Measurements from ENCODE around the gene DLGAP1.

The DLGAP1 gene

DNA sequence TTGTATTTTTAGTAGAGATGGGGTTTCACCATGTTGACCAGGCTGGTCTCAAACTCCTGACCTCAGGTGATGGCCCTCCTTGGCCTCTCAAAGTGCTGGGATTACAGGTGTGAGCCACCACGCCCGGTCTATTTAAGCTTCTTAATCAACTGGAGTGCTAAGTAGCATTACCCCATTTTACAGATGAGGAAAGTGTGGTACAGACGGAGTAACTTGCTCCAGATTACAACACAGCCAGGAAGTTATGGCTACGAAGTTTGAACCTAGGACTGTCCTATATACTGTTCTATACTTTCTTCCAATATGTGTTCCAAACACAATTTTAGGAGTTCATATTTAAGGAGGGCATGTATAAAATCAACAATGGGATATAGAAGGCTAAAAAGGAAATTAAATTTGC is 807.5 kb downstream of the DLGAP1 start:
- TF ChIP-seq, protein P1, sequence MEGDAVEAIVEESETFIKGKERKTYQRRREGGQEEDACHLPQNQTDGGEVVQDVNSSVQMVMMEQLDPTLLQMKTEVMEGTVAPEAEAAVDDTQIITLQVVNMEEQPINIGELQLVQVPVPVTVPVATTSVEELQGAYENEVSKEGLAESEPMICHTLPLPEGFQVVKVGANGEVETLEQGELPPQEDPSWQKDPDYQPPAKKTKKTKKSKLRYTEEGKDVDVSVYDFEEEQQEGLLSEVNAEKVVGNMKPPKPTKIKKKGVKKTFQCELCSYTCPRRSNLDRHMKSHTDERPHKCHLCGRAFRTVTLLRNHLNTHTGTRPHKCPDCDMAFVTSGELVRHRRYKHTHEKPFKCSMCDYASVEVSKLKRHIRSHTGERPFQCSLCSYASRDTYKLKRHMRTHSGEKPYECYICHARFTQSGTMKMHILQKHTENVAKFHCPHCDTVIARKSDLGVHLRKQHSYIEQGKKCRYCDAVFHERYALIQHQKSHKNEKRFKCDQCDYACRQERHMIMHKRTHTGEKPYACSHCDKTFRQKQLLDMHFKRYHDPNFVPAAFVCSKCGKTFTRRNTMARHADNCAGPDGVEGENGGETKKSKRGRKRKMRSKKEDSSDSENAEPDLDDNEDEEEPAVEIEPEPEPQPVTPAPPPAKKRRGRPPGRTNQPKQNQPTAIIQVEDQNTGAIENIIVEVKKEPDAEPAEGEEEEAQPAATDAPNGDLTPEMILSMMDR (IDR thresholded peaks at IDR 0.05; ENCODE audit: insufficient read depth, low read depth, low read length, missing control alignments): no peak
- no peak for DNase-seq (ENCODE audit: low read depth)
- H3K4me3 ChIP-seq (ENCODE audit: low read depth, low read length): no peak overlapping the region

DNA sequence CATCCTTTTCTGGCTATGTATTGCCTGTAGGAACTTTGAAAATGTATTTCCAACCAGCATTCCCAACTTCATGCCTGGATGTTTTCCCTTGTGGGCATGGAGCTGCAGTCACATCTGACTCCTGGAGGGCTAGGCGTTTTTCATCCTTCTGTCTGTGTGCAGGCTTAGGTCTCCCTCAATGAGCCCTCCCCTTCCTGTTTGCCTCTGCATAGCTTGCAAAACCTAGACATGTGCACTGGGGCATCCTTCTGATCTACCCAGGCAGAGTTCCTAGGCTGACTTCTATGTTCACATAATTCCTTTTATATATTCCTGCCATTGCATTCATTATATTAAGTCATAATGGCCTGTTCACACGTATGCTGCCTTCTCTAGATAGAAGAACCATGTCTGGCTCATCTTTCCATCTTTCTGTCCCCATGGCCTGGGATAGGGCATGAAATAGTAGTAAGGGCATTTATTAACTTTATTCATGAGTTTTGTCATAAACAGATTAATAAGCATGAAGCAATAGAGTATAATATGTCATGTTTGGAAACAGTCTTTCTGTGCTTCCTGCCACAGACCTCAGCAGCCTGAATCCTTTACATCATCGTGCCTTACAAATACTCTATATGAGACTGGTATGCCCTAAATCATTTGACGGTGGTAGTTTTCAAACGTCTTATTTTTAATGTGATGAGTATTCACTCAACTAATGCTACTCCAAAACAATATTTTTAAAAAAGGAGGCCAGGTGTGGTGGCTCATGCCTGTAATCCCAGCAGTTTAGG is 809.5 kb downstream of the DLGAP1 start:
- no peak for DNase-seq (ENCODE audit: low read depth)
- TF ChIP-seq, protein P1 (IDR thresholded peaks at IDR 0.05; ENCODE audit: insufficient read depth, low read depth, low read length, missing control alignments): no peak
- no peak overlapping the region for H3K4me3 ChIP-seq (ENCODE audit: low read depth, low read length)

- TF ChIP-seq, protein P1 (IDR thresholded peaks at IDR 0.05; ENCODE audit: insufficient read depth, low read depth, low read length, missing control alignments): no peak
- no peak overlapping the region for H3K4me3 ChIP-seq (ENCODE audit: low read depth, low read length)
- DNase-seq (ENCODE audit: low read depth): no peak
These were observed 820.7 kb downstream of the DLGAP1 start for GRCh38 chr18:3634250-3634939.

DNA sequence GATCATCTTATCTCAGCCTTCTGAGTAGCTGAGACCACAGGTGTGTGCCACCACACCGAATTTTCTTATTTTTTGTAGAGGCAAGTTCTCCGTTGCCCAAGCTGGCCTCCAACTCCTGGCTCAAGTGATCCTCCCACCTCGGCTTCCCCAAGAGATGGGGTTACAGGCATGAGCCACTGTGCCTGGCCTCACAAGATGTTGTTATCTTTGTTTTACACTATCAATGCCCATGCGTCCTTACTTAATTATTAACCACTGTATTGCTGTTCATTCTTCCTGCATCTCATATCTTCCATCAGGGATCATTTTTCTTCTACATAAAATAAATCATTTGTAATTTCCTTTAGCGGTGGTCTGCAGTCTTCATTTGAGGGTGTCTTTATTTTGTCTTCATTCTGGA is 823.2 kb downstream of the DLGAP1 start:
- DNase-seq (ENCODE audit: low read depth): no peak
- no peak overlapping the region for H3K4me3 ChIP-seq (ENCODE audit: low read depth, low read length)
- TF ChIP-seq, protein P1 (IDR thresholded peaks at IDR 0.05; ENCODE audit: insufficient read depth, low read depth, low read length, missing control alignments): no peak

- DNase-seq (ENCODE audit: low read depth): no peak
- TF ChIP-seq, protein P1 (IDR thresholded peaks at IDR 0.05; ENCODE audit: insufficient read depth, low read depth, low read length, missing control alignments): no peak
These were observed 828.1 kb downstream of the DLGAP1 start for GRCh38 chr18:3626929-3627458.

DNA sequence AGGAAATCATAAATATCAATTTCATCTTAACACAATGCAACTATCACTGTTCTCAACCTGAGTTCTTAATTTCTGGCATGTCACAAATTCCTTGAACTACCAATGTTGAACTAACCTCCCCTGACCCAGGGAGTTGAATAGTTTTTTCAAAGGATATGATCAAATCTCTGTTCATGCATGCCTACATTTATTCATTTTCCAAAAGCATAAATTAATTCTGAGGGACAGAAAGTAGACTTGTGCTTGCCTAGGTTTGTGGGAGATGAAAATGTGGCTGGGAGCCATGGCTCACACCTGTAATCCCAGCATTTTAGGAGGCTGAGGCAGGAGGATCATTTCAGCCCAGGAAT is 829.4 kb downstream of the DLGAP1 start:
- DNase-seq (ENCODE audit: low read depth): no peak
- TF ChIP-seq, protein P1 (IDR thresholded peaks at IDR 0.05; ENCODE audit: insufficient read depth, low read depth, low read length, missing control alignments): no peak
- H3K4me3 ChIP-seq (ENCODE audit: low read depth, low read length): no peak overlapping the region

More at GRCh38 chr18:3626929-3627458, 828.1 kb downstream of the DLGAP1 start:
- no peak overlapping the region for H3K4me3 ChIP-seq (ENCODE audit: low read depth, low read length)
